Measurements from ENCODE around the gene TRIP13.

The TRIP13 gene

DNA sequence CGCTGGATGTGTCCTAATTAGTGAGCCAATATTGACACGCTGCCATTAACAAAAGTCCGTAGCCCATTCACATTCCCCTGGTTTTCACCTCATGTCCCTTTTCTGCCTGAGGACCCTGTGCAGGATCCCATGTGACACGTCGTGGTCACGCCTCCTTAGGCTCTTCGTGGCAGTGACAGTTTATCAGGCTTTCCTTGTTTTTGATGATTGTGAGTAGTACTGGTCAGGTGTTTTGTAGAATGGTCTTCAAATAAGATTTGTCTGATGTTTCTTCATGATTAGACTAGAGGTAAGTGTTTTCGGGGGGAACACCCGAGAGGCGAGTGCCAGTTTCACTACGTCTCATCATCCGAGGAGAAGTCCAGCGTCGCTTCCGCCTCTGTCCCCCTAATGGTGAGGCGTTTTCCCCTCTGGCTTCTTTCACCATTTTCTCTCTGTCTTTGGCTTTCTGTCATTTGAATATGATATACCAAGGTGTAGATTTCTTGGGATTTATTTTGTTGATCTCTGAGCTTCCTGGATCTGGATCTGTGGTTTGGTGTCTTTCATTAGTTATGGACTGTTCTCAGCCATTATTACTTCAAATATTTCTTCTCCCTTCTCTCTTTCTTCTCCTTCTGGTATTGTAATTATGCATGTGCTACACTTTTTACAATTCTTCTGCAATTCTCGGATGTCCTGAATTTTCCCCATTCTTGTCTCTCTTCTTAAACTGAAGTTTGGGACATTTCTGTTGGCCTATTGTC lies 57.3 kb downstream of the TRIP13 start:
- no peak overlapping the region for H3K27ac ChIP-seq
- TF ChIP-seq, protein P1, sequence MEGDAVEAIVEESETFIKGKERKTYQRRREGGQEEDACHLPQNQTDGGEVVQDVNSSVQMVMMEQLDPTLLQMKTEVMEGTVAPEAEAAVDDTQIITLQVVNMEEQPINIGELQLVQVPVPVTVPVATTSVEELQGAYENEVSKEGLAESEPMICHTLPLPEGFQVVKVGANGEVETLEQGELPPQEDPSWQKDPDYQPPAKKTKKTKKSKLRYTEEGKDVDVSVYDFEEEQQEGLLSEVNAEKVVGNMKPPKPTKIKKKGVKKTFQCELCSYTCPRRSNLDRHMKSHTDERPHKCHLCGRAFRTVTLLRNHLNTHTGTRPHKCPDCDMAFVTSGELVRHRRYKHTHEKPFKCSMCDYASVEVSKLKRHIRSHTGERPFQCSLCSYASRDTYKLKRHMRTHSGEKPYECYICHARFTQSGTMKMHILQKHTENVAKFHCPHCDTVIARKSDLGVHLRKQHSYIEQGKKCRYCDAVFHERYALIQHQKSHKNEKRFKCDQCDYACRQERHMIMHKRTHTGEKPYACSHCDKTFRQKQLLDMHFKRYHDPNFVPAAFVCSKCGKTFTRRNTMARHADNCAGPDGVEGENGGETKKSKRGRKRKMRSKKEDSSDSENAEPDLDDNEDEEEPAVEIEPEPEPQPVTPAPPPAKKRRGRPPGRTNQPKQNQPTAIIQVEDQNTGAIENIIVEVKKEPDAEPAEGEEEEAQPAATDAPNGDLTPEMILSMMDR (IDR thresholded peaks at IDR 0.05): no peak
- no peak for TF ChIP-seq ZFX (IDR thresholded peaks at IDR 0.05; ENCODE audit: borderline replicate concordance)

DNA sequence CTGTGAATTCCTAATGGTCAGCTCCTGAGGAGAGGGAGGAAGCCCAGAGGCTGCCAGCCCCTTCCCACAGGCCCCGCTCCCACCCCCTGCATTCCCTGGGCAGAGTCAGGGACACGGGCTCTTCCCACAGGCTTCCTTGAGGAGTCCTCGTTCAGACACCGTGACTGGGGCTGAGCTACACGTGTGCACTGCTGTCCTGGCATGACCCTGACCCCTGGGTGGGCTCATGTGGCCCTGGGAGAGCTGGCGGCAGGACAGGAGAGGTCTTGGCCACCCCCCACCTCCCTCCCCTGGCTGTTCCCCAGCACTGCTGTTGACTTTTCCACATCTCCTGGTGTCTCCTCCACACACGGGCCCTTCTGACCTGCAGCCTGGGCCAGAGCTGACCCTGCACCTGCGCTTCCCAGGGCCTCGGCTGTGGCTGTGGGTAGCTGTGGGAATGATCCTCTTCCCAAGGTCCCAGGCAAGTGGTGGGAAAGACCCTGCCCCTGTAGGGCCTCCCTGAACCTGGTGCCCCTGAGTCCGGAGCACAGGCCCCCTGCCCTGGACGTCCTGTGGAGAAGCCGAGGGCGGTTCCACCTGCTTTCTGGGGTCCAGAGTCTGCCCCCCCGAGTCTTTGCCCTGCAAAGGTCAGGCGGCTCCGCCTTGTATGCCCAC lies 59.4 kb downstream of the TRIP13 start:
- TF ChIP-seq, protein P1 (IDR thresholded peaks at IDR 0.05): no peak
- no peak for TF ChIP-seq ZFX (IDR thresholded peaks at IDR 0.05; ENCODE audit: borderline replicate concordance)
- no peak overlapping the region for H3K27ac ChIP-seq

DNA sequence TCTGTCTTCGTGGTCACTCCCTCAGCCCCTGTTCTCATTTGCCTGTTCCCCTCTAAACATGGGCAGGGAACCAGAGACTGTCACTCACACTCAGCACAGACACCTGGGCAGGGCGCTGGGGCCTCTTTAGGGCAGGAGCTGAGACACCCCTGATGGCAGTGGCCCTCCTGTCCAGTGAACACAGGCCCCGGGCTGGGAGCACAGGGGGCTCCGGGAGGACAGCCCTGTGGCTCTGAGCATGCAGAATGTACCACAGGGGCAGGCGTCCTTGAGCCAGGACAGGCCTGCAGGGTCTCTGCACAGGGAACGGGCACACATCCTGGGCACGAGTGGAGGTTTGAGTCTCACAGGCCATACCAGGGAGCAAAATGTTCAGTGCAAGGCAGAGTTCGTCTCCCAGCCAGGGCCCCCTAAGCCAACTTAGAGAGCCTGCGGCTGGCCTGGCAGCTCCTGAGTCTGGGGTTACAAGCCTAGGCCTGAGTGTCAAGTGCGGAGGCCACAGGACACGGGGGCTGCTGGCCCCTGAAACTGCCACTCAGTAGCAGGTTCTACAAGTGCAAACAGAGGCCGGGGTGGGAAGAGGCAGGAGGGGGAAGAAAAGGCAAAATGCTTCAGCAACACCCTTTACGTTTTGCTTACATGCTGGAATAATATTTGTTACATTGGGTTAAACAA lies 60.0 kb downstream of the TRIP13 start:
- TF ChIP-seq, protein P1 (IDR thresholded peaks at IDR 0.05): no peak
- no peak for TF ChIP-seq ZFX (IDR thresholded peaks at IDR 0.05; ENCODE audit: borderline replicate concordance)
- H3K27ac ChIP-seq: no peak overlapping the region

DNA sequence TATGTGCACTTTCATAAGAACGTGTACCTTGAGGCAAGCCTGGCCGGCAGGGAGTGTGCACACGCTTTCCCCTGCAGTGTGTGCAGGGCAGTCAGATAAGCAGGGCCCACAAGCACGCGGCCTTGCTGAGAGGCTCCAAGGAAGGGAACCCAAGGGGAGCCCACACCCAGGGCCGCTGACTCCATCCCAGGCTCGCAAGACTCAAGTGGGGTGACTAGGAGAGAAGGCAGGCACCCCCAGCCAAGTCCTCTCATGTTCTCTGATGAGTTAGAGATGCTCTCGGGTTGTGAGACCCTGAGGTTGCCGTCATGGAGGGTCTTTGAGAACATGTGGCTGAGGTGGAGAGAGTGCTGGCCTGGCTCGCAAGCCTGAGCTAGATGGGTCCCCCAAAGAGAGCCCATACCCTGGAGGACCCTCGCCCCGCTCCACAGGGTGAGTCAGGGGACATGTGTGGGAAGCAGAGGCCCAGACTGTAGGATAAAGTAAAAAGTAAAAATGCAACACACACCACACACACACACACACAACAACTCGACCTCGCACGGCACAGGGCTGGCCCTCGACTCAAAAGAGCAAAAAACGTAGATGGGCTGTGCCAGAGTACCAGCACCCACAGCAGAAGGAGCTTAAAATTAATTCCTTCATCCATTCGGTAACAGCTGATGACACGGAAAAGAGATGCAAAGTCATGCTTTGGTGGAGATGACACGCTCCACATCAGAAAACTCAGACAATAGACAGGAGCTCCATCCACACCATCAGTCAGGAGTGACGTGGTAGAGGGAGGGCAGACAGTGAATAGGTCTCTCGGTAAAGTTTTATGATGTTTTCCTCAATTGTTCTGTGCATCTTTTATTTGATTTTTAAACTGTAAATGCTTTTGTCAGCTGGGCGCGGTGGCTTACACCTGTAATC lies 61.1 kb downstream of the TRIP13 start:
- H3K27ac ChIP-seq: no peak overlapping the region
- no peak for TF ChIP-seq ZFX (IDR thresholded peaks at IDR 0.05; ENCODE audit: borderline replicate concordance)
- TF ChIP-seq, protein P1 (IDR thresholded peaks at IDR 0.05): no peak

DNA sequence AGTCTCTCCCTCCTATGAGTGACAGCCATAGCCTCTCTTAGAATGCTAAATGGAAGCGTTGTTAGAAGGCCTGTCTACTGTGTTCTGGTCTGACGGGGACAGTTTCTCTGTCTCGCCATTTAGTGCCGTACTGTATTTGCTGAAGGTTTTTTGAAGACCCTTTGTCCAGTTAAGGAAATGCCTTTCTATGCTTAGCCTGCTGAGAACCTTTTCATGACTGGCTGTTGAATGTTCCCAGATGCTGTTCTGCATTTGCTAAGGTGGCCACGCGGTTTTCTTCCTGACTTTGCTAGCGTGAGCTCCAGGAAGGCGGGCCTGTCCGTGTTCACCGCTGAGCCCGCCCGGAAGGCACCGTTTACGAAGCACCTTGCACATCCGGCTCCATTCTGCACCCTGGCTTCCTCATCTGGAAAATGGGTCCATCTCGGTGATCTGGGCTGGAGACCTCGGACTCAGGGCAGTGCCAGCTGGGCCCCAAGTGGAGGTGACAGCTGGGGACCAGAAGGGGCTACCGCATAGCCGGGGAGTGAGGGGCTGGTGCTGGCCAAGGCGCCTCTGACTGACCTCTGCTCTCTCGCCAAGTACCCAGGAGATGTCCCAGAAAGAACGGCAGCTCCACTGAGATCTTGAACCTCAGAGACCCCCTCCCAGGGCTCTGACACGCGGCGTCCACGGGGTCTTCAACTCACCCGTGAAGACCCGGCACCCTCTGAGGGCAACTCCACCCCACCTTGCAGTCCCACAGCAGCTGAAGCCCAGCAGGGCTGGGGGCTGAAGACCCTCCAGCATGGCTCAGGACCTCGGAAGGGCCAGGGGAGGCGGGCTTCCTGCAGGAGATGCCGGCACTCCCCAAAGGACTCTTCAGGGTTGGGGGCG lies 63.4 kb downstream of the TRIP13 start:
- H3K27ac ChIP-seq: no peak overlapping the region
- no peak for TF ChIP-seq ZFX (IDR thresholded peaks at IDR 0.05; ENCODE audit: borderline replicate concordance)
- TF ChIP-seq, protein P1 (IDR thresholded peaks at IDR 0.05): no peak

All from 22Rv1 (cell line).